ENCODE measurements around the gene CHRND. TPM values are rescaled to one million over a fixed set of nuclear protein-coding genes. Genes with fewer than 3 reads are reported as not detected.

The CHRND gene
- total and polyA plus RNA-seq, 2 of the 13 experiments (the other 11 are each of a cell fraction or from before 2014, with no cell fraction given), result 0.18 TPM; not detected in 1

DNA sequence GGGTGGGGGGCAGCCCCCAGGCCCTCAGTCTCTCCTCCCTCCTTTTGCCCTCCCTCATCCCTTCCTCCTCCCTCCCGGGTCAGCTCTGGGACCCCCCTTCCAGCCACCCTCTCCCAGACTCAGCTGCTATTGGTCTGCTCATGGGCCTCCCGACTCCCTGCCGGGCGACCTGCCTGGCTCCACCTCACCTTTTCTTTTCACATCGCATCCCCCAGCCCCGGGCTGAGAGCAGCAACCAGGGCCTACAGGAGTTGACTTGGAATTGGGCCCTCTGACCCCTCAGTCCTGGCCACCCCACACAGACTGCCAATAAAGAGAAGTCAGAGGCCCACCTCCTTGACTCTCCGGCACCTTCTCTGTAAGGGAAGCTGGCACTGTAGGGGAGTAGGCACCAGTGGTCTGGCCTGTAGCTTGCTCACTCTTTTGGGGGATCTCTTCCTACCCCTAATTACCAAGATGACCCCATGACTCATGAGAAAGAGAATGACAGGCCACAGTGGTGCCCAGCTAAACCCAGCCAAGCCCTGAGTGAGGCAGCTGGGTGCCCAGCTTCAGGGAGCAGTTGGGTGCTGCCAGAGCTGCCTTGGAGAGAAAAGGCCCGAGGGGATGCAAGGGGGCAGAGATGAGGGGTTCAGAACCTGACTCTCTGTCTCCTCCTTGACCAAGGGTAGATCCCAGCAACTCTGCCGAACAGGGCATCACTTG, 36.3 kb upstream of the CHRND start:
- Histone ChIP-seq H3K36me3 (replicated peaks in 1 of 2; ENCODE audit: control insufficient read depth in 1 of 2, insufficient read depth in 2 of 2, low read length in 2 of 2) (no peaks in the 10 kb centered on the region), H3K9ac (ENCODE audit: insufficient read depth, low read depth, low read length) (no peak overlapping the region), H3K79me2 (ENCODE audit: insufficient read depth, low read length) (no peaks in the 10 kb centered on the region), H3K4me3 (replicated peaks in 1 of 3; ENCODE audit: insufficient read depth in 1 of 3, low read depth in 2 of 3, low read length in 3 of 3) (no peak overlapping the region), H3K27ac (ENCODE audit: extremely low read length, insufficient read depth, low read length) (no peak overlapping the region), H3K9me3 (ENCODE audit: low read length) (no peaks in the 10 kb centered on the region), H3K4me1 (ENCODE audit: insufficient read depth, low read length) (no peaks in the 10 kb centered on the region), H3K4me2 (ENCODE audit: low read depth, low read length) (no peak overlapping the region), H2AFZ (ENCODE audit: low read length) (no peak overlapping the region), H4K20me1 (ENCODE audit: insufficient read depth, low read length) (no peaks in the 10 kb centered on the region; the same call in 1 of the 2 replicates), H3K27me3 (ENCODE audit: control insufficient read depth in 1 of 2, insufficient read depth in 2 of 2, low read length in 2 of 2) (peaks cover 33 to 92% of the 10 kb centered on the region in 2 experiments; a peak in 4 of 5 replicates)
- DNase-seq (ENCODE audit: low spot score), result no peak
- no peak for FAIRE-seq
- in situ Hi-C loops (cut with HindIII; ENCODE audit: extremely low pct_ligation_motif_present, low pct_unique_long_range_greater_than_20kb) (no loop called here), intact Hi-C loops (cut with micrococcal nuclease; ENCODE audit: unreplicated experiment) (no loop called here)
- POLR2A ChIA-PET, result no interaction called here
- ATAC-seq, result no peak
- BruUV-seq (replicated peaks), result no TSS peak
- CTCF ChIA-PET (ENCODE audit: low intra/inter-chr PET ratio, low total read pairs), result no interaction called here
- WGBS (ENCODE audit: low lambda C conversion rate), result 34% methylated on average over 8 of the region's 9 CpGs
- TF ChIP-seq PHB2 (IDR thresholded peaks at IDR 0.05; ENCODE audit: partially characterized antibody) (no peak), ZNF749 (CRISPR knock-in tag; IDR thresholded peaks at IDR 0.05; ENCODE audit: borderline replicate concordance) (no peak), ZNF333 (CRISPR knock-in tag; IDR thresholded peaks at IDR 0.05; ENCODE audit: borderline replicate concordance) (no peak), FOXC1 (CRISPR knock-in tag; IDR thresholded peaks at IDR 0.05; ENCODE audit: borderline replicate concordance) (no peak), REL (CRISPR knock-in tag; conservative IDR thresholded peaks at IDR 0.05) (no peak), ZNF326 (CRISPR knock-in tag; IDR thresholded peaks at IDR 0.05; ENCODE audit: borderline replicate concordance) (no peak), FOXK1 (CRISPR knock-in tag; IDR thresholded peaks at IDR 0.05; ENCODE audit: borderline replicate concordance, low read depth) (no peak), ISL2 (CRISPR knock-in tag; IDR thresholded peaks at IDR 0.05) (no peak), ZNF577 (CRISPR knock-in tag; IDR thresholded peaks at IDR 0.05; ENCODE audit: borderline replicate concordance, low read depth) (no peak), GATAD2A (CRISPR knock-in tag; IDR thresholded peaks at IDR 0.05) (no peak), MAFK (conservative IDR thresholded peaks at IDR 0.05 in 1 of 2, IDR thresholded peaks at IDR 0.05 in 1 of 2; ENCODE audit: low read length in 2 of 2) (no peak)
- TF ChIP-seq, protein P1, sequence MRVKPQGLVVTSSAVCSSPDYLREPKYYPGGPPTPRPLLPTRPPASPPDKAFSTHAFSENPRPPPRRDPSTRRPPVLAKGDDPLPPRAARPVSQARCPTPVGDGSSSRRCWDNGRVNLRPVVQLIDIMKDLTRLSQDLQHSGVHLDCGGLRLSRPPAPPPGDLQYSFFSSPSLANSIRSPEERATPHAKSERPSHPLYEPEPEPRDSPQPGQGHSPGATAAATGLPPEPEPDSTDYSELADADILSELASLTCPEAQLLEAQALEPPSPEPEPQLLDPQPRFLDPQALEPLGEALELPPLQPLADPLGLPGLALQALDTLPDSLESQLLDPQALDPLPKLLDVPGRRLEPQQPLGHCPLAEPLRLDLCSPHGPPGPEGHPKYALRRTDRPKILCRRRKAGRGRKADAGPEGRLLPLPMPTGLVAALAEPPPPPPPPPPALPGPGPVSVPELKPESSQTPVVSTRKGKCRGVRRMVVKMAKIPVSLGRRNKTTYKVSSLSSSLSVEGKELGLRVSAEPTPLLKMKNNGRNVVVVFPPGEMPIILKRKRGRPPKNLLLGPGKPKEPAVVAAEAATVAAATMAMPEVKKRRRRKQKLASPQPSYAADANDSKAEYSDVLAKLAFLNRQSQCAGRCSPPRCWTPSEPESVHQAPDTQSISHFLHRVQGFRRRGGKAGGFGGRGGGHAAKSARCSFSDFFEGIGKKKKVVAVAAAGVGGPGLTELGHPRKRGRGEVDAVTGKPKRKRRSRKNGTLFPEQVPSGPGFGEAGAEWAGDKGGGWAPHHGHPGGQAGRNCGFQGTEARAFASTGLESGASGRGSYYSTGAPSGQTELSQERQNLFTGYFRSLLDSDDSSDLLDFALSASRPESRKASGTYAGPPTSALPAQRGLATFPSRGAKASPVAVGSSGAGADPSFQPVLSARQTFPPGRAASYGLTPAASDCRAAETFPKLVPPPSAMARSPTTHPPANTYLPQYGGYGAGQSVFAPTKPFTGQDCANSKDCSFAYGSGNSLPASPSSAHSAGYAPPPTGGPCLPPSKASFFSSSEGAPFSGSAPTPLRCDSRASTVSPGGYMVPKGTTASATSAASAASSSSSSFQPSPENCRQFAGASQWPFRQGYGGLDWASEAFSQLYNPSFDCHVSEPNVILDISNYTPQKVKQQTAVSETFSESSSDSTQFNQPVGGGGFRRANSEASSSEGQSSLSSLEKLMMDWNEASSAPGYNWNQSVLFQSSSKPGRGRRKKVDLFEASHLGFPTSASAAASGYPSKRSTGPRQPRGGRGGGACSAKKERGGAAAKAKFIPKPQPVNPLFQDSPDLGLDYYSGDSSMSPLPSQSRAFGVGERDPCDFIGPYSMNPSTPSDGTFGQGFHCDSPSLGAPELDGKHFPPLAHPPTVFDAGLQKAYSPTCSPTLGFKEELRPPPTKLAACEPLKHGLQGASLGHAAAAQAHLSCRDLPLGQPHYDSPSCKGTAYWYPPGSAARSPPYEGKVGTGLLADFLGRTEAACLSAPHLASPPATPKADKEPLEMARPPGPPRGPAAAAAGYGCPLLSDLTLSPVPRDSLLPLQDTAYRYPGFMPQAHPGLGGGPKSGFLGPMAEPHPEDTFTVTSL (CRISPR knock-in tag; IDR thresholded peaks at IDR 0.05; ENCODE audit: borderline replicate concordance), result no peak
- TF ChIP-seq, protein P2, sequence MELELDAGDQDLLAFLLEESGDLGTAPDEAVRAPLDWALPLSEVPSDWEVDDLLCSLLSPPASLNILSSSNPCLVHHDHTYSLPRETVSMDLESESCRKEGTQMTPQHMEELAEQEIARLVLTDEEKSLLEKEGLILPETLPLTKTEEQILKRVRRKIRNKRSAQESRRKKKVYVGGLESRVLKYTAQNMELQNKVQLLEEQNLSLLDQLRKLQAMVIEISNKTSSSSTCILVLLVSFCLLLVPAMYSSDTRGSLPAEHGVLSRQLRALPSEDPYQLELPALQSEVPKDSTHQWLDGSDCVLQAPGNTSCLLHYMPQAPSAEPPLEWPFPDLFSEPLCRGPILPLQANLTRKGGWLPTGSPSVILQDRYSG (CRISPR knock-in tag; IDR thresholded peaks at IDR 0.05), result no peak
- TF ChIP-seq, protein P3, sequence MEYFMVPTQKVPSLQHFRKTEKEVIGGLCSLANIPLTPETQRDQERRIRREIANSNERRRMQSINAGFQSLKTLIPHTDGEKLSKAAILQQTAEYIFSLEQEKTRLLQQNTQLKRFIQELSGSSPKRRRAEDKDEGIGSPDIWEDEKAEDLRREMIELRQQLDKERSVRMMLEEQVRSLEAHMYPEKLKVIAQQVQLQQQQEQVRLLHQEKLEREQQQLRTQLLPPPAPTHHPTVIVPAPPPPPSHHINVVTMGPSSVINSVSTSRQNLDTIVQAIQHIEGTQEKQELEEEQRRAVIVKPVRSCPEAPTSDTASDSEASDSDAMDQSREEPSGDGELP (IDR thresholded peaks at IDR 0.05; ENCODE audit: borderline replicate concordance, low read depth), result no peak
